Panc1 (cell line): ENCODE measurements around the gene LINC00237.

ENCODE experiments used
- POLR2AphosphoS5 ChIP-seq: IDR thresholded peaks from 2 replicates; pipeline ENCODE4 v1.6.1; 2012; ENCODE audit warnings: mild to moderate bottlenecking, low read depth, low read length, moderate library complexity
- TF ChIP-seq, protein P1 (sequence below): fragments of 450-650 bp; IDR thresholded peaks from 2 replicates; pipeline ENCODE4 v1.5.1; 2017; ENCODE audit warnings: mild to moderate bottlenecking

DNA sequence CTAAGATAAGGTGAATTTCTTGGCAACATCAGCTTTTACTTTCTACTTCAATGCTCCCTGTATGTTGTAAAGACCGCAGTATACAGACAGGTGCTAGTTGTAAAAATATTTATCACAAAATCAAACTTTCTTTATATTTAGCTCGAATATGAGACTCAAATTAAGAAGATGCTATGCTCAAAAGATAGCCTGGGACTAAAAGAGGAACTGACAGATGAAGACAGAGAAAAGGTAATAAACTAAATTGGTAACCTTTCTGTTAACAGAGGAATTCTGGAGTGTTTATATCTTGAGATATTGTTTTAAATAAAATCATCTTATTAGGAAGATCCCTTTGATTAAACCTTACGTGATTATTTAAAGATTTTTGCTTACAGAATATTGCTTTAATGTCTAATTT is 39.3 kb upstream of the LINC00237 start:
- TF ChIP-seq, protein P1, sequence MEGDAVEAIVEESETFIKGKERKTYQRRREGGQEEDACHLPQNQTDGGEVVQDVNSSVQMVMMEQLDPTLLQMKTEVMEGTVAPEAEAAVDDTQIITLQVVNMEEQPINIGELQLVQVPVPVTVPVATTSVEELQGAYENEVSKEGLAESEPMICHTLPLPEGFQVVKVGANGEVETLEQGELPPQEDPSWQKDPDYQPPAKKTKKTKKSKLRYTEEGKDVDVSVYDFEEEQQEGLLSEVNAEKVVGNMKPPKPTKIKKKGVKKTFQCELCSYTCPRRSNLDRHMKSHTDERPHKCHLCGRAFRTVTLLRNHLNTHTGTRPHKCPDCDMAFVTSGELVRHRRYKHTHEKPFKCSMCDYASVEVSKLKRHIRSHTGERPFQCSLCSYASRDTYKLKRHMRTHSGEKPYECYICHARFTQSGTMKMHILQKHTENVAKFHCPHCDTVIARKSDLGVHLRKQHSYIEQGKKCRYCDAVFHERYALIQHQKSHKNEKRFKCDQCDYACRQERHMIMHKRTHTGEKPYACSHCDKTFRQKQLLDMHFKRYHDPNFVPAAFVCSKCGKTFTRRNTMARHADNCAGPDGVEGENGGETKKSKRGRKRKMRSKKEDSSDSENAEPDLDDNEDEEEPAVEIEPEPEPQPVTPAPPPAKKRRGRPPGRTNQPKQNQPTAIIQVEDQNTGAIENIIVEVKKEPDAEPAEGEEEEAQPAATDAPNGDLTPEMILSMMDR, result no peak
- TF ChIP-seq POLR2AphosphoS5, result no peak
